ENCODE measurements around the gene LRRC8B.

DNA sequence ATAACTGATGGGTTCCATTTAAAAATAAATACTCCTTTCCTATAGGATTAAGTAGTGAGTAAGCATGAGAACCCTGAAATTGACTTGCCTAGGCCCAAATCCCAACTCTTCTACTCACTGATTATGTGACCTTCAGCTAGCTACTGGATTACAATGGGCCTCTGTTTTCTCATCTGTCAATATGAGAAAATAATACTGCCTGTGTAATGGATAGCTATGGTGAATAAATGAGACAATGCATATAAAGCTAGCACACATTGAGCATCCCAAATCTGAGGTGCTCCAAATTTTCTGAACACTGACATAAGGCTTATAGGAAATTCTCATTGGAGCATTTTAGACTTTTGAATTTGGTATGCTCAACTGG is 103.0 kb downstream of the LRRC8B start:
- TF ChIP-seq, protein P1, sequence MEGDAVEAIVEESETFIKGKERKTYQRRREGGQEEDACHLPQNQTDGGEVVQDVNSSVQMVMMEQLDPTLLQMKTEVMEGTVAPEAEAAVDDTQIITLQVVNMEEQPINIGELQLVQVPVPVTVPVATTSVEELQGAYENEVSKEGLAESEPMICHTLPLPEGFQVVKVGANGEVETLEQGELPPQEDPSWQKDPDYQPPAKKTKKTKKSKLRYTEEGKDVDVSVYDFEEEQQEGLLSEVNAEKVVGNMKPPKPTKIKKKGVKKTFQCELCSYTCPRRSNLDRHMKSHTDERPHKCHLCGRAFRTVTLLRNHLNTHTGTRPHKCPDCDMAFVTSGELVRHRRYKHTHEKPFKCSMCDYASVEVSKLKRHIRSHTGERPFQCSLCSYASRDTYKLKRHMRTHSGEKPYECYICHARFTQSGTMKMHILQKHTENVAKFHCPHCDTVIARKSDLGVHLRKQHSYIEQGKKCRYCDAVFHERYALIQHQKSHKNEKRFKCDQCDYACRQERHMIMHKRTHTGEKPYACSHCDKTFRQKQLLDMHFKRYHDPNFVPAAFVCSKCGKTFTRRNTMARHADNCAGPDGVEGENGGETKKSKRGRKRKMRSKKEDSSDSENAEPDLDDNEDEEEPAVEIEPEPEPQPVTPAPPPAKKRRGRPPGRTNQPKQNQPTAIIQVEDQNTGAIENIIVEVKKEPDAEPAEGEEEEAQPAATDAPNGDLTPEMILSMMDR (conservative IDR thresholded peaks at IDR 0.05; ENCODE audit: low read length) = no peak
- TF ChIP-seq EZH2phosphoT487 (IDR thresholded peaks at IDR 0.05; ENCODE audit: borderline replicate concordance, low read depth, low read length) = no peak

Data from OCI-LY7 (cell line).